ACC112 (cell line): ENCODE data around the gene TP53AIP1.
"Not testable (repeated sequence)": the region's sequence is repeated elsewhere in the genome, so short reads cannot be mapped to it uniquely, and the experiment has no call there.

Experiments
- H2AFZ ChIP-seq: fragments of 200-600 bp; sonication (generic); one replicate; pipeline ENCODE4 v1.6.0; 2017; ENCODE audit warnings: antibody characterized with exemption, low read length; ENCODE audit not compliant: unreplicated experiment
- H3K27ac ChIP-seq: fragments of 200-600 bp; sonication (generic); 2 replicates; pipeline ENCODE4 v1.5.1; 2014; ENCODE audit warnings: low read depth, mild to moderate bottlenecking, antibody characterized with exemption, low read length, moderate library complexity
- H3K27me3 ChIP-seq: fragments of 200-600 bp; sonication (generic); 2 replicates; pipeline ENCODE4 v1.6.1; 2014; ENCODE audit warnings: mild to moderate bottlenecking, antibody characterized with exemption, low read length, moderate library complexity, mixed read lengths; ENCODE audit not compliant: insufficient read depth
- H3K36me3 ChIP-seq: fragments of 200-600 bp; sonication (generic); 2 replicates; pipeline ENCODE4 v1.6.1; 2016; ENCODE audit warnings: mild to moderate bottlenecking, antibody characterized with exemption, low read length, moderate library complexity, mixed read lengths; ENCODE audit not compliant: insufficient read depth
- H3K4me1 ChIP-seq: fragments of 200-600 bp; sonication (generic); one replicate; pipeline ENCODE4 v1.6.1; 2016; ENCODE audit warnings: low read length, mixed read lengths; ENCODE audit not compliant: insufficient read depth, unreplicated experiment, control insufficient read depth
- H3K4me3 ChIP-seq: fragments of 200-600 bp; sonication (generic); 2 replicates; pipeline ENCODE4 v1.5.1; 2014; ENCODE audit warnings: mild to moderate bottlenecking, low read depth, low read length
- H3K79me2 ChIP-seq: fragments of 200-600 bp; sonication (generic); one replicate; pipeline ENCODE4 v1.6.0; 2016; ENCODE audit warnings: low read length; ENCODE audit not compliant: control insufficient read depth, unreplicated experiment, insufficient read depth

The TP53AIP1 gene

GRCh38 chr11:128926437-128927107 is 16.1 kb downstream of the TP53AIP1 start:
- no peak overlapping the region for H2AFZ ChIP-seq
- H3K27me3 ChIP-seq, result peaks cover 11% of the 10 kb centered on the region
- no peaks in the 10 kb centered on the region for H3K4me1 ChIP-seq
- no peak overlapping the region for H3K4me3 ChIP-seq
- H3K36me3 ChIP-seq, result no peaks in the 10 kb centered on the region
- no peaks in the 10 kb centered on the region for H3K79me2 ChIP-seq
- no peak overlapping the region for H3K27ac ChIP-seq

- Histone ChIP-seq H2AFZ (no peak overlapping the region), H3K27ac (no peak overlapping the region), H3K27me3 (peaks cover 12% of the 10 kb centered on the region), H3K36me3 (no peaks in the 10 kb centered on the region), H3K79me2 (no peaks in the 10 kb centered on the region), H3K4me3 (no peak overlapping the region), H3K4me1 (no peaks in the 10 kb centered on the region)
Observed at GRCh38 chr11:128926000-128926399, 16.7 kb downstream of the TP53AIP1 start.

- Histone ChIP-seq H2AFZ (no peak overlapping the region), H3K27ac (no peak overlapping the region), H3K27me3 (peaks cover 19% of the 10 kb centered on the region)
Observed at GRCh38 chr11:128925250-128925600, 17.4 kb downstream of the TP53AIP1 start.

GRCh38 chr11:128924510-128925249 is 18.0 kb downstream of the TP53AIP1 start:
- Histone ChIP-seq H3K27ac (no peak overlapping the region), H2AFZ (no peak overlapping the region), H3K79me2 (no peaks in the 10 kb centered on the region), H3K36me3 (no peaks in the 10 kb centered on the region), H3K4me3 (no peak overlapping the region), H3K27me3 (peaks cover 24% of the 10 kb centered on the region), H3K4me1 (no peaks in the 10 kb centered on the region)

More at GRCh38 chr11:128925250-128925600, 17.4 kb downstream of the TP53AIP1 start:
- Histone ChIP-seq H3K36me3 (no peaks in the 10 kb centered on the region), H3K79me2 (no peaks in the 10 kb centered on the region), H3K4me1 (no peaks in the 10 kb centered on the region), H3K4me3 (no peak overlapping the region)

GRCh38 chr11:128924104-128924503 is 18.6 kb downstream of the TP53AIP1 start:
- H3K79me2 ChIP-seq, result no peaks in the 10 kb centered on the region
- H3K36me3 ChIP-seq, result no peaks in the 10 kb centered on the region
- no peak overlapping the region for H3K4me3 ChIP-seq
- no peak overlapping the region for H3K27ac ChIP-seq
- no peak overlapping the region for H2AFZ ChIP-seq
- H3K4me1 ChIP-seq, result no peaks in the 10 kb centered on the region
- peaks cover 24% of the 10 kb centered on the region for H3K27me3 ChIP-seq

- H3K4me3 ChIP-seq, result no peak overlapping the region
- H3K36me3 ChIP-seq, result no peaks in the 10 kb centered on the region
- no peak overlapping the region for H2AFZ ChIP-seq
- H3K79me2 ChIP-seq, result no peaks in the 10 kb centered on the region
- H3K27me3 ChIP-seq, result peaks cover 24% of the 10 kb centered on the region
- no peak overlapping the region for H3K27ac ChIP-seq
- H3K4me1 ChIP-seq, result no peaks in the 10 kb centered on the region
Observed at GRCh38 chr11:128921793-128922192, 20.9 kb downstream of the TP53AIP1 start.

- Histone ChIP-seq H3K36me3 (no peaks in the 10 kb centered on the region), H3K4me1 (no peaks in the 10 kb centered on the region), H2AFZ (no peak overlapping the region), H3K79me2 (no peaks in the 10 kb centered on the region), H3K27ac (no peak overlapping the region), H3K4me3 (no peak overlapping the region), H3K27me3 (peaks cover 24% of the 10 kb centered on the region)
Observed at GRCh38 chr11:128920666-128921065, 22.0 kb downstream of the TP53AIP1 start.

GRCh38 chr11:128919635-128920034 is 23.0 kb downstream of the TP53AIP1 start:
- H3K79me2 ChIP-seq, H3K27ac ChIP-seq, H3K4me1 ChIP-seq, H3K36me3 ChIP-seq, H2AFZ ChIP-seq, H3K4me3 ChIP-seq: not testable (repeated sequence)
- H3K27me3 ChIP-seq, result peaks cover 33% of the 10 kb centered on the region

- Histone ChIP-seq H3K36me3 (no peaks in the 10 kb centered on the region), H3K4me1 (no peaks in the 10 kb centered on the region), H3K27me3 (peaks cover 37% of the 10 kb centered on the region), H3K27ac (no peak overlapping the region), H2AFZ (no peak overlapping the region), H3K79me2 (no peaks in the 10 kb centered on the region), H3K4me3 (no peak overlapping the region)
Observed at GRCh38 chr11:128919216-128919615, 23.5 kb downstream of the TP53AIP1 start.

- no peaks in the 10 kb centered on the region for H3K36me3 ChIP-seq
- H3K27ac ChIP-seq, result no peak overlapping the region
- H2AFZ ChIP-seq, result no peak overlapping the region
- H3K4me1 ChIP-seq, result no peaks in the 10 kb centered on the region
- no peak overlapping the region for H3K4me3 ChIP-seq
- H3K79me2 ChIP-seq, result no peaks in the 10 kb centered on the region
- H3K27me3 ChIP-seq, result peaks cover 39% of the 10 kb centered on the region
Observed at GRCh38 chr11:128917144-128917724, 25.4 kb downstream of the TP53AIP1 start.

- Histone ChIP-seq H3K36me3 (no peaks in the 10 kb centered on the region), H3K4me3 (no peak overlapping the region), H3K4me1 (no peaks in the 10 kb centered on the region), H3K27me3 (peaks cover 36% of the 10 kb centered on the region), H3K79me2 (no peaks in the 10 kb centered on the region), H2AFZ (no peak overlapping the region), H3K27ac (no peak overlapping the region)
Observed at GRCh38 chr11:128916681-128917080, 26.0 kb downstream of the TP53AIP1 start.
